Measurements from ENCODE around the gene JADE3. TPM values are rescaled to one million over a fixed set of nuclear protein-coding genes. Genes with fewer than 3 reads are reported as not detected.

The JADE3 gene
- total RNA-seq, 1 donor: 4.3 TPM

- no peak for TF ChIP-seq CTCF (IDR thresholded peaks at IDR 0.05; ENCODE audit: insufficient read depth, low read depth, low read length)
- DNase-seq (ENCODE audit: low read depth): no peak
- no peak overlapping the region for H3K4me3 ChIP-seq (ENCODE audit: low read depth, low read length)
Measured at GRCh38 chrX:46882266-46882665, 30.0 kb upstream of the JADE3 start.

DNA sequence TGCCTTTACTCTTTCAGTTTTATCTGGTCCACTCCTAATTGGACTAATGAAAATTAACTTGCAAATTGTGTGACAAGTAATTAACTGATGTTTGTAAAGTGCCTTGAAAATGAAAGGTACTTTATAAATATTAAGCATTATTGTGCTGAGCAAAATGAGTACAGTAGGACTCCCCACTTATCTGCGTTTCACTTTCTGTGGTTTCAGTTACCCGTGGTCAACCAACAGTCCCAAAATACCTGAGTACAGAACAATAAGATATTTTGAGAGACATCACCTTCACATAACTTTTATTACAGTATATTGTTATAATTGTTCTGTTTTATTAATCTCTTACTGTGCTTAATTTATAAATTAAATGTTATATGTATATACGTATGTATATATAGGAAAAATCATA, 27.4 kb upstream of the JADE3 start:
- DNase-seq (ENCODE audit: low read depth): no peak
- H3K4me3 ChIP-seq (ENCODE audit: low read depth, low read length): no peak overlapping the region
- TF ChIP-seq CTCF (IDR thresholded peaks at IDR 0.05; ENCODE audit: insufficient read depth, low read depth, low read length): no peak

GRCh38 chrX:46898207-46898606, 14.0 kb upstream of the JADE3 start:
- no peak for TF ChIP-seq CTCF (IDR thresholded peaks at IDR 0.05; ENCODE audit: insufficient read depth, low read depth, low read length)
- DNase-seq (ENCODE audit: low read depth): no peak
- H3K4me3 ChIP-seq (ENCODE audit: low read depth, low read length): no peak overlapping the region

DNA sequence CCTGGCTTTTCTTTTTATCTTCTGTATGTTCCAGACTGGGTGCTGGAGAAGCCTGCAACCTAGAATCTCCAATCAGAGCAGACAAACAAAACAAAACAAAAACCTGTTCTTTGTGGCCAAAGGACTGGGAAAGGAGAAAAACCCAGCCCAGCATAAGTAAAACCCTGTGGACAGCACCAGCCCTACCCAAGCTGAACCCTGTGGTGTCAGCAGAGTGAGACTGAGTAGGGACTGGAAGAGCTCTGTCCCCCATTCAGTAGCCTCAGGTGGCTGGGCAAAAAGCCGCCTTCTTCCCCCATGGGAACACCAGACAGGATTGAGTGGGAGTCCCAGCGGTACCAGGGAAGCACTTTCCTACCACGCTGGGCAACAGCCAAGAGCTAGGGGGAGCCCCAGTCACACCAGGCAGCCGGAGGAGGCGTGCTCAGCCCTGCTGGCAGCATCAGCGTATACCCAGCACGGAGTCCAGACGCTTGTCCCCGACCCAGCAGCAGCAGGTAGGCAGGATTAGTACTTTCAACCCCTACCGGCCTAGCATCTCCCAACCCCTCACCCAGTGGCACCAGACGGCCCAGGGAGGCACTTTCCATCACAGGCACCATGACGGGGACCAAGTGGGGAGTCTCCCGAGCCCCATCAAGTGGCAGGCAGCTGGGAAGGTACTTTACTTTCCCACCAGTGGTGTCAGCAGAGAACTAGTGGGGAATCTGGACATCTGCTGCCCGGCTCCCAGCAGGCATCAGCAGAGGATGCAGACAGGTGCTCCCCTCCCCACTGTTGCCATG, 8.6 kb upstream of the JADE3 start:
- TF ChIP-seq CTCF (IDR thresholded peaks at IDR 0.05; ENCODE audit: insufficient read depth, low read depth, low read length): peak; percentile 59
- peak; percentile 74 for DNase-seq (ENCODE audit: low read depth)
- H3K4me3 ChIP-seq (ENCODE audit: low read depth, low read length): peak overlapping the region; percentile 64

- DNase-seq (ENCODE audit: low read depth): no peak
- TF ChIP-seq CTCF (IDR thresholded peaks at IDR 0.05; ENCODE audit: insufficient read depth, low read depth, low read length): no peak
- no peak overlapping the region for H3K4me3 ChIP-seq (ENCODE audit: low read depth, low read length)
Measured at GRCh38 chrX:46904626-46905025, 7.6 kb upstream of the JADE3 start.

DNA sequence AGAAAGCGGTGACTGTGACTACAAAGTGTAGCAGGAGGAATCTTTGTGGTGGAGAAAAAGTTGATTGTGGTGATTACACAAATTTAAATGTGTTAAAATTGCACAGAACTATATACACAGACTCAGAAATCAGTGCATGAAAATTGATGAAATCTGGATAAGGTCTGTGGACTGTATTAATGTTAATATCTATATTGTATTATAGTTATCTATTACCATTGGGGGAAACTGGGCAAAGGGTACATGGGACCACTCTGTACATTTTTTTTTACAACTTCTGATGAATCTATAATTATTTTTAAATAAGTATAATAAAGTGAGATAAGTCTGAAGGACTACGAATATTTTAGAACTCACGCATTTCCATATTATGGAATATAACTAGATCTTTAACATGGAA, 1.8 kb upstream of the JADE3 start:
- no peak for TF ChIP-seq CTCF (IDR thresholded peaks at IDR 0.05; ENCODE audit: insufficient read depth, low read depth, low read length)
- no peak overlapping the region for H3K4me3 ChIP-seq (ENCODE audit: low read depth, low read length)

More for the DNA sequence above, 1.8 kb upstream of the JADE3 start:
- DNase-seq (ENCODE audit: low read depth): no peak

Measured in fibroblast of villous mesenchyme (primary cell).